ENCODE data around the gene TADA2A.

The TADA2A gene

DNA sequence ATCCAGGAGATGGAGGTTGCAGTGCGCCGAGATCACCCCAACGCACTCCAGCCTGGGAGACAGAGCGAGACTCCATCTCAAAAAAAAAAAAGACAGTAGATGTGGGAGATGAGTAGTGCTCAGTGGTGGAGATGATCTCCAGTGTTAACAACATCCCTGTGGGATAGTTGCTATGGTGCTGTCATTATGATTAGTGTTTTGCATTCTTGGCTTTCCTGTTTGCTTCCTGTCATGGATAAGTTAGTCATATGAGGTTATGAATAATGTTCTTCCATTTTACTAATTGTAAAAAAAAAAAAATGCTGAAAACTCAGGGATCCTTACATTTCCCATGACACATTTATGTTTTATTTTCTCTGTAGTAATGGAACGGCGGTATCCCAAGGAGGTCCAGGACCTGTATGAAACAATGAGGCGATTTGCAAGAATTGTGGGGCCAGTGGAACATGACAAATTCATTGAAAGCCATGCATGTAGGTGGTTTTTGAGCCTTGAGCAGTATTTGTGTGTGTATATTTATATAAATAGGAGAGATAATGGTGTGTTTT, 58.5 kb downstream of the TADA2A start:
- DNase-seq: no peak

- no peak for DNase-seq
Observed at GRCh38 chr17:37466471-37466870, 59.8 kb downstream of the TADA2A start.

DNA sequence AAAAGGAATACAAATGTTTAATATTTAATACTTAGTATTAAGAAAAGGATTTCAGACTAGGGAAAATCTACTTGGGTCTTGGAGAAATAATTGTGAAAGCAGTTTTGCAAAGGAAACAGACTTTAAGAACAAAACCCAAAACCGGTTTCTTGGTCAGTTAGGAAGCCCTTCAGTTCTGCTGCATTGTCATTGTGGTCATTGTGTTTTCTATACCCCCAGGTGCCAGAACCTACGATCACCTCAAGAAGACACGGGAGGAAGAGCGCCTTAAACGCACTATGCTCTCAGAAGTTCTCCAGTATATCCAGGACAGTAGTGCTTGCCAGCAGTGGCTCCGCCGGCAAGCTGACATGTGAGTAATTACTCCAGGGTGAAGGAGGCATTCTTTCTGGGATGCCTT, 63.5 kb downstream of the TADA2A start:
- DNase-seq: no peak

DNA sequence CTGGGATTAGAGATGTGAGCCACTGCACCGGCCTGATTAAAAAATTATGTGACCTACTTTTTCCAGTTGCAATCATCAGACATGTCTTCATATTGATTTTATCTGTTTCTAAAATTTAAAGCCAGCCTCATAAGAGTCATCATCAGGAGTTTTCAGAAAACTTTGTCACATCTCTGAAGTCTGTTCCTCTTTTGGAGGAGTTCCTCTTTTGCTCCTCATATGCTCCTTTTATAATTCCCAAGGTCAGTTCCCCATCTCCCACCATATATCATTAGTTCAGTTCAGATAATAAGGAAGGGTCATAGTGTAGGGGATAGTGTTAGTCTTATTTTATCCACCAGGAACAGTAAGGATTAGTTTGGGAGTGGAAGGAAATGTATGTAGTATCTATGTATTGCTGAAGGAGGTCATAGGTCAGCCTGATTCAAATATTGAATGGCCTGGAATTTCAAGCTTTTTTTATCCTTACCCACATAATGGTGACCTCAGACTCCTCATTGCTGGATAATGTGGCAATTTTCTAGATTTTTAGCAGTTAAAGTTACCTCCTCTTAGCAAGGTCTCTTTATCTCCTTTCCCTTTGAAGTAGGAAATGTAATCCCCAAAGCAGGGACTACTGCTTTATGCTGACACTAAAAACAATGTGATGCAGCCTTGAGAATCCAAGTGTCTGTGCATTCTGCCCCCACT, 69.2 kb downstream of the TADA2A start:
- DNase-seq: no peak

DNA sequence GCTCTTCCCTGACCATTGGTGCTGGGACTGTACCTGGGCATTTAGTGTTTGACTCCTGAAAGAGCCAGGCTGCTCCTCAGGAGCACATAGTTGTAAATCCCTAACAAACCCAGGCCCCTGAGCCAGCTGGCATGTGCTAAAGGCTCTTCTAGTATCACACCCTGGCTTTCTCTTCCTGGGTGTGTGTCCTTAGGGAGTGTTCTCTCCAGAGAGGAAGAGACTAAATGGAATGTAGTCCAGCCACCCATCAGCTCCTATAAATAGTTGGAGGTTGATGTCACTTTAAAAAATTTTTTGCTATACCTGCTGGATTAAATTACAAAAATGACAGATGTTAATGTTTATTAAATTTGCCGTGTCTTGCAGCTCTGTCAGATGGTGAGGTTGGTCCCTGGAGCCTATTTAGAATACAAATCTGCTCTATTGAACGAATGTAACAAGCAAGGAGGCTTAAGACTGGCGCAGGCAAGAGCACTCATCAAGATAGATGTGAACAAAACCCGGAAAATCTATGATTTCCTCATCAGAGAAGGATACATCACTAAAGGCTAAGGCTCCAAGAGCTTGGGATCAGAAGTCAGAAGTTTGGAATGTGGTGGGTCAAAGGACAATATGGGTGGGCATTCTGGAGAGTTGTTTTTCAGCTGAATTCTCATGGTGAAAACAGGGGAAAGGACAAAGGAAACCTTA, 69.9 kb downstream of the TADA2A start:
- DNase-seq: no peak

- no peak for DNase-seq
Observed at GRCh38 chr17:37478187-37478586, 71.5 kb downstream of the TADA2A start.

DNA sequence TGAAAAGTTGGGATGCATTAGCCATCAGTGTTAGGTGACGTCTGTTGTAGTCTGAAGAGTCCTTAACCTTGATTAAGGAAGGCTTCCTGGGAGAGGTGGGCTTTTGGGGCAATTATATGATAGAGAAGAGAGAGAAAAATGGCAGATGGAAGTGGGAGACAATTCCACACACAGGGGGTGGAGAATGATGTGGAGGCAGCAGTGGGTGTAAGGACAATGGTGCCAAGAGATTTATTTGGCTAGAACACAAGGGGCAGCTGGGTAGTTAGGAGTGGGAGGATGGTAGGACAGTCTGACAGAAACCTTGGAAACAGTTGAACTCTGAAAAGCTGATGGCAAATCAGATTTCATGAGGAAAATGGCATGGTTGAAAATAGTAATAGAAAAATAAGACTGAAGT, 72.3 kb downstream of the TADA2A start:
- no peak for DNase-seq

- no peak for DNase-seq
Observed at GRCh38 chr17:37480427-37480826, 73.7 kb downstream of the TADA2A start.

GRCh38 chr17:37481001-37481665, 74.4 kb downstream of the TADA2A start:
- DNase-seq: no peak

GRCh38 chr17:37483311-37484039, 76.8 kb downstream of the TADA2A start:
- no peak for DNase-seq

GRCh38 chr17:37485938-37486570, 79.4 kb downstream of the TADA2A start:
- DNase-seq: no peak

GRCh38 chr17:37488009-37488604, 81.4 kb downstream of the TADA2A start:
- no peak for DNase-seq

- no peak for DNase-seq
Observed at GRCh38 chr17:37488607-37489196, 82.0 kb downstream of the TADA2A start.

DNA sequence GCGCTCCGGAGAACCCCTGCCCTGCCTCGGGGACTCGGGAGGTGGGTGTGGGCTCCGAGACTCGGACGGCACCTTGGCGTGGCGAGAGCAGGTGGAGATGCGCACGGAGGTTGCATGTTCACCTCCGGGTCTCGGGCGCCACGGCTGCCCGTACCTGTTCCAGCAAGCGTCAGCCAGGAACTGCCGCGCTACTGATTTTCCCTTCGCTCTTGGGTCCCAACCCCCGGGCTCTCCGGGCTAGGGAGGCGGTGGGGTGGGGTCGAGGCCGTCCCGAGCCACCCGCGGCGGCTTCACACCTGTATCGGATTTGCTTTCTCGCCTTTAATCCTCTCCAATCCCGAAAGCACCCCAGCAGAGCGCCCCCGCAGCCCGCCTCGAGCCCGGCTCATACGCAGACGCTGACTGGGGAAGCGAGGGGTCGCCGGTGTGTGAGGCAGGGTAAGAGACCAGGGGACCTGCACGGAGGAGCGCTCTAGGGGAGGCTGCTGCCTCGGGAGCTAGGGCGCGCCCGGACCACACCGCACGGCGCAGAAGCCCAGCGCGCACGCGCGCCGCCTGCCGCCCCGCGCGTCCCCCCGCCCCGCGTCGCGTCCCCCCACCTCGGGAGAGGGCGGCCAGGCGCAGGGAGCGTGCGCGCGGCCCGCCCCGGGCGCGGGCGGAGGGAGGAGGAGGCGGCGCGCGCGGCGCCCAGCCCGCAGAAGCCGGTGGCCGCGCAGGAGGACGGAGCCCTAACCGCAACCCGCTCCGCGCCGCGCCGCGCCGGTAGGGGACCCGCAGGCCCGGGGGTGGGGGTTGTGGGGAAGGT, 82.7 kb downstream of the TADA2A start, which contains the start of gene DUSP14:
TSS of gene DUSP14 (plus strand) at position 695 of the 805 bp plus-strand sequence. CDS start 22,382 bp downstream, outside the sequence.
- DNase-seq: no peak

DNA sequence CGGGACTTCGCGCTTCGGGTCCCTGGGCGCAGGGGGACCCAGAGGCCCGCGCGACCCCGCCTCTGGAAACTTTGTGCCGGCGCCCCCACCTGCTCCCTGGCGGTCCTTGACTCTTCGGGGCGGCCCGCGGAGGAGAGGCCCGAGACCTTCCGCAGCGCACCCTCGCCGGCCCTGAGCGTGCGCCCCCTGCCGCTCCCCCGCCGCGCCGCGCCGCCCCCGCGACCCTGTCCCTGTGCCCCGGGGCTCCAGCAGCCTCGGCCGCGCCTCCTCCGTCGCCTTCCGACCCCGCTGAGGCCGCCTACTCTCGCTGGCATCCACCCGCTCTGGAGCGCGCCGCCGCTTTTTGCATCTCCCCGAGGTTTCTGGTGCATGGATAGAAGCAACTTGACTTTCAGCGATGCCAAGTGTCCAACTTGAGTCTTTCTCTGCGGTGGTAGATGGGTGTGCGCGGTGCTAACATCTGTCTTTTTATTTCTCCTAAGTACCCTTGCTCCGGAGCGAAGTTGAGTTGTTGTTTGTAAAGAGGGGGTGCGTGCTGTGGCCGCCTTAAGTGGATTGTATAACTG, 83.4 kb downstream of the TADA2A start:
- no peak for DNase-seq

DNA sequence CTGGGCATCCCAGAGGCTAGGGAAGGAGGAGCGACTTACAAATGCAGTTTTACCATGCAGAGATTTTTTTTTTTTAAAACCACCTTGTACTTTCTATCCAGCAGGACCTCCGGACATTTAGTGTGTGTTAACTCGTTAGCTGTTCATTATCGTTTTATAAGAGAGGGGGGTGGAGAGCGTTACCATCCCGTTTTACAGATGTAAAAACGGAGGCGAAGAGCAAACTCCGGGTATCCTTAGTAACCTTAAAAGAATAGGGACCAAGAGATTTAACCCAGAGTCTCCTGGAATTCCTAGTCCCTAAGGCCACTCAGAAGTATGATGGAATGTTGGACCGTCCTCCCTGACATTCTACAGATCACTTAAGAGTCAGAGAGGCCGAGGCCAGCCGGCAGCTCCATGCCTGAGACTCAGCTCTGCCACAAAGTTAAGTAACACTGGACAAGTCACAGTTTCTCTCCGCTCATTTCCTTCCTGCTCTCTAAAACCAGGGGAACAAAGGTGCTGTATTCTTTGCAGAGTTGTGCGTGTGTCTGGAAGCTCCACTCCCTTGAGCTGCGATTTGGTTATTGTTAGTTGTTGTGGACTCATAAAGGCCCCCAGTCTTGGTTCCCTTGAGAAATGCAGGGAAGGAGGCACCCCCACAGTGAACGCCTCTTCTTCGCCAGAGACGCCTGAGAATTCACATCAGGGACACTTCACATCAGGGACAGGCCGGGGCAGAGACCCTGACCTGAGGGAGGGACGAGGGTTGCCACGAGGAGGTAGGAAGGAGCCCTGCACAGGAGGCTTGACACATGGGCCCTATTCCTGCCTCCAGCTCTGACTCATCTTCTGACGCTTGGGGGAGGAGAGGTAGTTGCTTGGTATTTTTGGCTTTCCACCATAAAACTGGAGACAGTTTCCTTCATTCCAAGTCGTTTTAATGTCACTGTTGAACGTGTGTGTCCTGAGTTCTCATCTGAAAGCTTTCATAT, 84.2 kb downstream of the TADA2A start:
- DNase-seq: no peak

GRCh38 chr17:37492167-37492566, 85.5 kb downstream of the TADA2A start:
- no peak for DNase-seq

GRCh38 chr17:37493249-37494027, 86.8 kb downstream of the TADA2A start:
- DNase-seq: no peak
